AG09309 (cell line): ENCODE measurements around the gene TMEM245.
A peak's percentile ranks its signal among the peaks of the same experiment; 100 is the strongest.

Experiments used
- DNase-seq: peaks from one replicate; pipeline ENCODE4 v3.0.0-alpha.2; 2010; ENCODE audit warnings: low read depth
- H3K4me3 ChIP-seq: 2 replicates; pipeline ENCODE4 v1.5.1; 2011; ENCODE audit warnings: mild to moderate bottlenecking, low read depth, low read length, moderate library complexity; ENCODE audit not compliant: control insufficient read depth
- TF ChIP-seq, protein P1 (sequence below): IDR thresholded peaks from 2 replicates; pipeline ENCODE4 v1.5.1; 2011; ENCODE audit warnings: mild to moderate bottlenecking, low read depth, low read length, inconsistent platforms; ENCODE audit not compliant: insufficient read depth, control insufficient read depth; ENCODE audit errors: missing control alignments

The TMEM245 gene

DNA sequence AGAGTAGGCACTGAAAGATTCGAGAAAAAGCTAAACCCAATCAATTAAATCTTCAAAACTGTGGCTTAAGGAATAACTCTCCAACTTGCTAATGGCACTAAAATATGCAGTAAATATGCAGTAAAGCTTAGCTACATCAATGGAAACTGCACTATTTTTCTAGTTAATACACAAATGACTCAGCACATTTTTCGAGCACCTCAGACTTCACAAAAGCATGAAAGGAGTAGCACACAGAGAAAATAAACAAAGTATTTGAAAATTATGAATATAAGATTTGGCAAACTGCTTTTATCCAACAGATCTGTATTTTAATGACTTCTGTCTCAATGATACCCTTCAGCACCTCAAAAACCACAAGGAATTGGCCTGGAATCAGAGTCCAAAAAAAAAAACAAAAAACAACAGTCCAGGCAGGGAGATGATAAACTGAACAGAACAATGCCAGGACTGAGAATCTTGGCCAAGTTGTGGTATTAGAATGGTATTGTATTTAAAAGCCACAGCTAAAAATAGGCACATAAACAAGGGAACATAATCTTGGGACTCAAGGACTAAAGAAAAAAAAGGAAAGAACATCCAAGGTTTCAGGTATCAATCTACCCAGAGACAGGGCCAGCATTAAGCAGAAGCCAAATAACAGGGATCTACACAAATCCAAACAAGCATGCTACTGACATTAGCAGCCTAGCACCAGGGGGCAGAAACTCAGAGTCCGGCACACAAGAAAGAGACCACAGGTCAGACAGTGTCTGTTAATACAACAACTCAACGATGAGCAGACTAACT, 21.4 kb downstream of the TMEM245 start:
- peak; percentile 81 for DNase-seq
- H3K4me3 ChIP-seq = no peak overlapping the region
- TF ChIP-seq, protein P1, sequence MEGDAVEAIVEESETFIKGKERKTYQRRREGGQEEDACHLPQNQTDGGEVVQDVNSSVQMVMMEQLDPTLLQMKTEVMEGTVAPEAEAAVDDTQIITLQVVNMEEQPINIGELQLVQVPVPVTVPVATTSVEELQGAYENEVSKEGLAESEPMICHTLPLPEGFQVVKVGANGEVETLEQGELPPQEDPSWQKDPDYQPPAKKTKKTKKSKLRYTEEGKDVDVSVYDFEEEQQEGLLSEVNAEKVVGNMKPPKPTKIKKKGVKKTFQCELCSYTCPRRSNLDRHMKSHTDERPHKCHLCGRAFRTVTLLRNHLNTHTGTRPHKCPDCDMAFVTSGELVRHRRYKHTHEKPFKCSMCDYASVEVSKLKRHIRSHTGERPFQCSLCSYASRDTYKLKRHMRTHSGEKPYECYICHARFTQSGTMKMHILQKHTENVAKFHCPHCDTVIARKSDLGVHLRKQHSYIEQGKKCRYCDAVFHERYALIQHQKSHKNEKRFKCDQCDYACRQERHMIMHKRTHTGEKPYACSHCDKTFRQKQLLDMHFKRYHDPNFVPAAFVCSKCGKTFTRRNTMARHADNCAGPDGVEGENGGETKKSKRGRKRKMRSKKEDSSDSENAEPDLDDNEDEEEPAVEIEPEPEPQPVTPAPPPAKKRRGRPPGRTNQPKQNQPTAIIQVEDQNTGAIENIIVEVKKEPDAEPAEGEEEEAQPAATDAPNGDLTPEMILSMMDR = peak; percentile 37

DNA sequence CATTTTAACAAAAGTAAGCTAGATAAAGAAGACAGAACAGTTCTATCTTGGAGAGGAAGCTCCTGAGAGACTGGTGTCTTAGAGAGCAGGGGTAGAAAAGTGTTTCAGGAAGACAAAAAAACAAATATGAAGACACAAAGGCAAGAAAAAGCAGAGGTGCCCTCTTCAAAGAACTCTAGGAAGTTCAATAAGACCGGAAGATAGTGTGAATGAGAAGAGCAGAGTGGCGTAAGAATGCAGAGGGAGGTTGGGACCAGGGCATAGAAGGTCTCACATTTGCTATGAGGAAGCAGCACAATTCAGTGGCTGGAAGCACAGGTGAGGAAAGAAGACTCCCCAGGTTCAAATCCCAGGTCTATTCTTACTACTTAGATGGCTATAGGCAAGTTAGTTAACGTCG, 22.6 kb downstream of the TMEM245 start:
- TF ChIP-seq, protein P1 = no peak
- DNase-seq = no peak
- H3K4me3 ChIP-seq = no peak overlapping the region

DNA sequence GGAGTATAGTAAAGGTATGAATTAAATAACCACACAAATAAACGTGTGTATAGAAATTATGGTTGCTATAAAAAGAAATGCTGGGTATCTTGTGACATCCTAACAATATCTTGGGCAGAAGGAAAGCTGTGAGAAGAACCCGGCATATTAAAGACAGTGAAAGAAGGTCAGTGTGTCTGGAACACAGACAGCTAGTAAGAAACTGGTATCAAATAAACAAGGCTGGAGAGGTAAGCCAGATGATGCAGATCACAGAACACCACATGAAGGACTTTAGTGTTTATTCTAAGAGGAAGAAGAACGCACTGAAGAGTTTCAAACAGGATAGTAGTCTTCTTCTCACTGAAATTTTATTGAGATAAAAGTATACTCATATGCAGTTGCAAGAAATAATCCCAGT, 24.4 kb downstream of the TMEM245 start:
- no peak overlapping the region for H3K4me3 ChIP-seq
- DNase-seq = no peak
- TF ChIP-seq, protein P1 = no peak

DNA sequence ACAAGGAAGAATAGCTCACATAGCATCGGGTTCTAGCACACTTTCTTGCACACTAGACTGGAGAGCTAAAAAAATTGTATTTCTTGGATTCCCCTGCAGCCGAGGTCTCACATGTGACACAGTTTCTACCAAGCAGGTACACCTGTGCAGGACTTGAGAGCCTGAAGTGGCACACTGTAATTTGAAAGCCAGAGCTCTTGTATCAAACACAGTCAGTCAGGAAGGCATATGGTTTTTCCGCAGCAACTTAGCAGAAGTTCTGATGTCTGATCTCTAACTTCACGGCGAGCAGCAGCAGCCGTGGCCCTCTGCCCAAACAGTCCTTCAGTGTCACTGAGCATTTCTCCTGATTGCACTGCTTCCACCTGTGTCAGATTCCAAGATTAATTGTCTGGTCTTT, 25.5 kb downstream of the TMEM245 start:
- TF ChIP-seq, protein P1 = no peak
- no peak for DNase-seq
- H3K4me3 ChIP-seq = no peak overlapping the region

DNA sequence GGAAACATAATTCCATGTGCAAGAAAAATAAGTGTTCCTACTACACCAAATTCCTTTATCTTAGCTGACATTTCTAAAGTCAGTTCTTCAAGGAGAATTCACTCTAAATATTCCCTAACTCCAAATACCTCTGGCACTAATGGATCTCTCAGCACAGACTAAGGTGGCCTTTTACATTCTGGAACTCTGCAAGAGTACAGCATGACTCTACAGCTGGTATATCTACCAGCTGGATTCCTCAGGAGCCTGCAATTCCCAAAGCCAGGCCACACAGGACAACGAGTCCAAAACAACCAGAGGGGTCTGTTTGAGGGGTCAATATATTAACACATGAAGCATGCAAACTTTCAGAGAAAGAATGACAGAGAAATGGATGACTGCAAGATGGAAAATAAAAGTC, 27.2 kb downstream of the TMEM245 start:
- no peak for DNase-seq
- TF ChIP-seq, protein P1 = no peak
- H3K4me3 ChIP-seq = no peak overlapping the region

DNA sequence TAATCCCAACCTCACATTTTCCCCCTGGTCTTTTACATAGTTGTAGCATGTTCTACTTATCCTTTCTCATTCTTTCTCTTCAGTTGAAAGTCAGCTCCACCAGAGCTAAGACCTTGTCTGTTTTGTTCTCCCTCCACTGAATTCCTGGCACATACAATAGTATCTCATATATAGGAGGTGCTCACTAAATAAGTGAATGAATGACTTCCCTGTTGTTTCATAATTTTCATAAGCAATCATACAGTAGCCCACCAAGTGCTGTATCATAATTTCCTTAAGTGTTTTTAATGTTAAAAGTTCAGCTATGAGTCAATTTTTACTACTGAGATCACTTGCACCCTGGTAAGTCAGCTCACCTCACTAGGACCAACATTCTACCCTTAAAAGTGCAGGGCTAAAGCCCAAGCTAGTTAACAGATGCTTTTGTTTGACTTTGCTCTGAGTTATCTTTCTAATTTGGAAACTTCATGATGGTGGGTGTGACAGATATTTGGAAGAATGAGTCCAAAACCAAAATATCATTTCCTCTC, 27.6 kb downstream of the TMEM245 start:
- no peak for DNase-seq
- TF ChIP-seq, protein P1 = no peak
- no peak overlapping the region for H3K4me3 ChIP-seq
